Skin epidermis (tissue), 12 donors: Measurements from ENCODE around the gene CFAP46.
"Not testable (repeated sequence)": the region's sequence is repeated elsewhere in the genome, so short reads cannot be mapped to it uniquely, and the experiment has no call there.

ENCODE experiments used
- H3K27ac ChIP-seq, 21 experiments: fragments of 200-600 bp; sonication (generic) in 11 of 21; one replicate each; pipeline ENCODE4 v1.5.0; 2020; ENCODE audit warnings: mild to moderate bottlenecking in 3 of 21, inconsistent platforms in 2 of 21, moderate library complexity in 2 of 21
- H3K4me3 ChIP-seq, 7 experiments: fragments of 200-600 bp; sonication (generic) in 2 of 7; one replicate each; pipeline ENCODE4 v1.5.0; 2020; ENCODE audit warnings: inconsistent platforms in 2 of 7, mild to moderate bottlenecking in 2 of 7, moderate library complexity in 1 of 7

The CFAP46 gene

DNA sequence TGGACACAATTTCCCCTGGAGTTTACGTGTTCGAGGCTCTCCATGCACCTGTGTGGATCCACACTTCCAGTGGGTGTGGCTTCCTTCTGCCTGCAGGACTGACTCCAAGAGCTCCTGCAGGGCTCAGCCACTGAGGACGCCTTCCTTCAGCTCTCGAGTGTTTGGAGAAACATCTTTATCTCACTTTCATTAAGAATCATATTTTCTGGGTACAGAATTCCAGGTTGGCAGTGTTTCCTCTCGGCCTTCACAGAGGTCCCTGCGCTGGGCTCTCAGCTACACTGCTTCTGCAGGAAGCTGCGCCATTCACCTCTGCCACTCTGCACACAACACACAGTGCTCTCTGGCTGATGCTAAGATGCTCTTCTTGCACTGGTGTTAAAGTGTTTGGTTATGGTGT lies 86.5 kb downstream of the CFAP46 start:
- Histone ChIP-seq H3K4me3 (no peak overlapping the region), H3K27ac (no peak overlapping the region)

DNA sequence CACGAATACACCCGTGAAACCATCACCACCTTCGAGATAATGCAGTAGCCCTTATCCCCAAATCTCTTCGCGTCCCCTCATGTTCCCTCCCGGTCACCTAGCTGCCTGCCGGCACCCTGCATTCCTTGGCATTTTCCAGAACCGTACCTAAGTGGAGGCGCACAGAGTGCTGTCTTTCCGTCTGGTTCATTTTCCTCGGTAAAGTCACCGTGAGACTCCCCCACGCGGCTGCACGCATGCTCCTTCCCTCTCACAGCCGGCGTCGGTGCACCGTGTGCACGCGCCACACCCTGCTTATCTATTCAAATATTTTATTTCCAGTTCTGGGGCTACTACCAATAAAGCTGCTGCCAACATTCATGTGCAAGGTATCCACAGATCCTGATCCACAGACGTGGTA lies 90.9 kb downstream of the CFAP46 start:
- Histone ChIP-seq H3K4me3 (no peak overlapping the region), H3K27ac (no peak overlapping the region)

DNA sequence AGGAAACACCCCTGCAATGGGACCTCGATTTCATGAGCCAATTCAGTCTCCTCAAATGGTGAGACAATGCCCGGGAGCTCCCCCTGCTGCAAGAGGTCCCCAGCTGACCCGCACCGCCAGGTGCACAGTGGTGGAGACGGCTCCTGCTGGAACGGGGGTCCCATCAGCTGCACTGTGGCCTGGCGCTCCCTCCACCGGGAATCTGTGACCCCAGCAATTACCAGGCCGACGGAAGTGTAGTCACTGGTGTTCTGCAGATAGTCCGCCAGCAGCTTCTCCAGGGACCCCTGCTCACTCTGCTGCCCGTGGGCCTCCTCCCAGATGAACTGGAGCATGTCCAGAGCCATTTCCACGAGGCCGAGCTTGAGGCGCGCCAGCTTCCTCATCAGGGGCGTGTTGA lies 91.5 kb downstream of the CFAP46 start:
- Histone ChIP-seq H3K4me3 (no peak overlapping the region), H3K27ac (no peak overlapping the region)

DNA sequence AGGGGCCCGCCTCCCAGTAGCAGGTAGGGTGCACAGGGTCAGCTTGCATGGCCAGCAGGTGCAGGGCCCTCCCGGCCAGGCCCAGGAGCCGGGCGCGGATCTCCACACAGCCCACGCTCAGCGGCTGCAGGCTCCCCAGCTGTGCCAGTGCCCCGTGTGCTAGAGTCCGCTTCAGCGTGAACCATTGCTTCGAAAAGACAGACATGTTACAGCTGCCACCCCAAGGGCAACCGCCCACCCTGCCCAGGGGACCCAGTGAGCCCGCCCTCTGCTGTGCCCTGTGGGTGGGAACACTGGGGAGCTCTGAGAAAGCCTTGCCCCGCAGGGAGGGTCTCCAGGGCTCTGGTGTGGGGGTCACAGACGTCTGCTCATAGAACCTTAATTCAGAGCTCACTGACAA lies 92.1 kb downstream of the CFAP46 start:
- no peak overlapping the region for H3K4me3 ChIP-seq
- H3K27ac ChIP-seq = no peak overlapping the region

DNA sequence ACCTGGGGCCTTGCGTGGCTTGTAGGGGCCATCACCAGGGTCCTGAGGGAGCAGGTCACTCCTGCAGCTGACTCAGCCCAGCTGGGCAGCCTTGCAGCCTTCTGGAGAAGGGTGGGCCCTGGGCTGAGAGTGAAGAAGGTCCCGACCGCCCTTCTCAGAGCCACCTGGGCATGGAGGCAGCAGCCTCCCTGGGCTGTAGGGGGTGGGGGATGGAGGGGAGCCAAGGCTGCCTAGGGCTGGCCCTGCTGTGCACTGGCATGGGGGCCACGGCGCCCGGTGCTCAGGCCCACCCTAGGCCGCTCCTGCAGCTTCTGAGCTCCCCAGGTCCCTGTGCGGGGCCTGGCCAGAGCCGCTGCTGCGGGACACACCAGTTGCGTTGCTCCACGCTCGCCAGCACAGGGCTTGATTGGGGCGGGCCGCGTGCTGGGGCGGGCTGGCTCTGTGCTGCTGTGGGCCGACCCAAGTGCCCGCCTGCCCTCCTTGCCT lies 92.8 kb downstream of the CFAP46 start:
- Histone ChIP-seq H3K4me3 (no peak overlapping the region), H3K27ac (no peak overlapping the region)

DNA sequence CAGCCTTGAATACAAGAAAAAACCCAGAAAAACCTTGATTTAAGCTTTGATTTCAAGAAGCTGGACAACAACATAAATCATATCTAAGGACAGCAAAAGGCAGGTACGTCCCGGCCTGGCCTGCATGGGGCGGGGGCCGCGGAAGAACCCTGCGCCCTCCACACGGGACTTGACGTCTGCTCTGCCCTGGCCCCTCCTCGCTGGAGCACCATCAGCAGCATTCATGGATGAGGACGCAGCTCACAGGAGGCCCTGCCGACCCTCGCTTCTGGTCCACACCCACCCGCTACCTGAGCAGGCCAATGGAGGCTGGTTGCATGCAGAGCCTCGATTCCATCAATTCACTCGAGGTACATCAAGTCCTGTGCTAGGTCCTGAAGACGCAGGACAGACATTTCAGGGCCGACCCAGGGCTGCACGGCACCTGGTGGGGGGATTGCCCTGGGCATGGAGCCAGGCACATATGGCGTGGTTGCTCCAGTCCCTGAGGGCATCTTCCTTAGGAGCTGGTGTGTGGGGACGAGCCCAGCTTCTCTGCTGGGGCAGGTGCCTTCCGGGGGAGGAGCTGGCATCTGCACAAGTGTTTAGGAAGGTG lies 93.3 kb downstream of the CFAP46 start:
- Histone ChIP-seq H3K4me3 (no peak overlapping the region), H3K27ac (no peak overlapping the region)

DNA sequence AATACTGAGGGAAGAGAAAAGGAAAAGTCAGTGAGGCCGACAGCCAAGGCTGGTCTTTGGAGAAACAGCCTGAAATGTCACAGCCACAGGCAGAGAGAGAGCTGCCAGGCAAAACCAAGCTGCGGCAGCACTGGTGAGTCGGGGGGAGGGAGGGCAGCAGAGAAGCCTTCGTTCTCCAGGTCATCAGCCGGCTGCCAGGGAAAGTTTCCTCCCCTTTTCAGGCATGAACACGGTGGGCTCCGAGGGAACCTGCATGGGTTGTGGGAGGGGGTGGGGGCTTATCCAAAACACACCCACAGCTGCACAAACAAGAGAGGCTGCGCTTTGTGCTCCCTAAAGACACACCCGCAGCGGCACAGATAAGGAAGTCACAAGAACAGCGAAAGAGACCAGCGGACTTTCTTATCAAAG lies 94.1 kb downstream of the CFAP46 start:
- Histone ChIP-seq H3K4me3 (no peak overlapping the region), H3K27ac (no peak overlapping the region)

DNA sequence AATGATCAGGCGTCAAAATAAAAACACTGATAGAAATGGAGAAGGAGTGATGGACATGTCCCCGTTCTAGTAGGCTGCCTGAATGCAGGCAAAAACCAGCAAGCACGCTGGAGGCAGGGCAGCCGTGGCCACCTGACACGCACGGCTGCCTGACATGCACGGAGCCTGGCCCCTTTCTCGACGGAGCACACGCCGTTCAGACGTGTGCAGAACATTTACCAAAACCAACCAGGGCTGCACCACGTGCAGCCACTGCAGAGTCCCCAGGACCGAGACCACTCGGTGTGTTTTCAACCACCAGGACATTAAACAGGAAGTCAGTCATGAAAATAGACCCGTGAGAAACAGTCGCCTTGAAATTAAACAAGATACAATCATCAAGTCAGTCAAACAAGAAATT lies 94.5 kb downstream of the CFAP46 start:
- no peak overlapping the region for H3K27ac ChIP-seq
- no peak overlapping the region for H3K4me3 ChIP-seq

DNA sequence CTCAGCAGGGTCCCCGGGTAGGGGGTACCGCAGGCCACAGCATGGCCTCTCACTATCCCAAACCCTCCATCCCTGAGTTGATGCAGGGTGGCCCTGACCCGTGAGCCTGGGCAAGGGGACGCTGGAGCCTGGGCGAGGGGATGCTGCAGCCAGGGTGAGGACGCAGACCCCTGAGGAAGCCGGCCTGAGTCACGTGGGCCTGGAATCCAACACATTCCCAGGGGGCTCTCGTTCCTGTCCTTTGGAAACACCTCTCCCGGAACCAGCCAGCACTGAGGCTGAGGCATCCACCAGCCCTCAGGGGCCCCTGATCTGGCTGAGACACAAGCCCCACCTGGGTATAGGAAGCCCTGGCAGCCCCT lies 95.0 kb downstream of the CFAP46 start:
- Histone ChIP-seq H3K27ac (no peak overlapping the region), H3K4me3 (no peak overlapping the region)

DNA sequence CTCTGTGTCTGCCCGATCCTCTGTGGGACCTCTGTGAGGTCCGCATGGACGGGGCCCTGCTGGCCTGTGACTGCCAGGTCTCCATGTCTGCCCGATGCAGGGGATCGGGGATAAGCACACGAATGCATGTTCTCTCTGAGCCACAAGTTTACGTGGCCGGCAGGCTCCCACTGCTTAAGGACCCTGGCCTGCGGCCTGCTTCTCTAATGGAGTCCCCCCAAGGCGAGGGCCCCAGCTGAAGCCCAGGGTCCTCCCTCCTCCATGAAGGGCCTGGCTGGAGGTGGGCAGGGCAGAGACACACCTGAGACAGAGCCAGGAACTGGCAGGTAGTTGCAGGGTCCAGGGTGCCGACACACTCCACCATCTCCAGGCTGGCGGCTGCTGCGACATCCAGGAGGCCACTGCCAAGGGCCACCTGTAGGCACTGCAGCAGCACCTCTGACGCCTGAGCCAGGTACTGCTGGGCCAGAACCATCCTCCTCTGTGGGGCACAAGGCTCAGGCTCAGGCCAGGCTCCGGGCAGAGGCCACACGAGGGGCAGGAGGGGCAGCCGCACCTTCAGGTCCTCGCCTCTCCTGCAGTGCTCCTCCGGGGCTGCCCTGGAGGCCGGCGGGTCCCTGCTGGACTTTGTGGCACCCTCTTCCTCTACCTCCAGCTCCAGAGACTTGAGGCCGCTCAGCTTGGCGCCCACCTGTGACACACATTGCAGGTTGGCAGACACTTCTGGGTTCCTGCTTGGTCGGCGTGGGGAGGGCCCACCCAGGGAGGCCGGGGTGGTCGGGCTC lies 95.5 kb downstream of the CFAP46 start:
- H3K27ac ChIP-seq = no peak overlapping the region

DNA sequence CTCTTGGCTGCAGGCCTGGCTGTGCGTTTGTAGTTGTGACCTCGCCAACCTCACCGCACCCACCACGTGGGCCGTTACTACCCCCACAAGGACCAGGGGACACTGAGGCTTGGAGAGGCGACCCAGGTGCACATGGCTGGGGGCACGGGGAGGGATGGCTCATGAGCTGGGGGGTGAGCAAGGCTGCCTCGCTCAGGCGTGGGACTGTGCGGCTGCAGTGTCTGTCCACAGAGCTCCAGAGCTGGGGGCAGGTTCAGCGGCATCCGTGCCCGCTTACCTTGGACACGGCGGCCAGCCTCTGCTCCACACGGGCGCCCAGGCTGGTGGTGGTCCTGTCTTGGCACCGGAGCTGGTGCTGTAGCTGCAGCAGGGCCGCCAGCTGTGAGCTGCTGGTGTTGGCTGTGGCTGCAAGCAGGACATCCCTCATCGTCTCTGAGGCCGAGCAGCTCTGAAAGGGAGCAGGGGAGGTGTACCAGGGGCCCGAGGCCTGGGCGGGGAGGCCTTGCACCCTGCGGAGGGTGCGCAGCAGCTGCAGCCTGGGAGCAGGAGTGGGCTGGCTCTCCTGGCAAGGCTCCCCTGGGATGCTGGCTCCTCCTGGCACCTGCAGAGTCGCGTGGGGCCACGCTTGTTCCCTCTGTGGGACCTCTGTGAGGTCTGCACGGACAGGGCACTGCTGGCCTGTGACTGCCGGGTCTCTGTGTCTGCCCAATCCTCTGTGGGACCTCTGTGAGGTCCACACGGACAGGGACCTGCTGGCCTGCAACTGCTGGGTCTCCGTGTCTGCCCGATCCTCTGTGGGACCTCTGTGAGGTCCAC lies 96.4 kb downstream of the CFAP46 start:
- Histone ChIP-seq H3K4me3 (no peak overlapping the region), H3K27ac (no peak overlapping the region)

More for the DNA sequence above, 95.5 kb downstream of the CFAP46 start:
- no peak overlapping the region for H3K4me3 ChIP-seq

DNA sequence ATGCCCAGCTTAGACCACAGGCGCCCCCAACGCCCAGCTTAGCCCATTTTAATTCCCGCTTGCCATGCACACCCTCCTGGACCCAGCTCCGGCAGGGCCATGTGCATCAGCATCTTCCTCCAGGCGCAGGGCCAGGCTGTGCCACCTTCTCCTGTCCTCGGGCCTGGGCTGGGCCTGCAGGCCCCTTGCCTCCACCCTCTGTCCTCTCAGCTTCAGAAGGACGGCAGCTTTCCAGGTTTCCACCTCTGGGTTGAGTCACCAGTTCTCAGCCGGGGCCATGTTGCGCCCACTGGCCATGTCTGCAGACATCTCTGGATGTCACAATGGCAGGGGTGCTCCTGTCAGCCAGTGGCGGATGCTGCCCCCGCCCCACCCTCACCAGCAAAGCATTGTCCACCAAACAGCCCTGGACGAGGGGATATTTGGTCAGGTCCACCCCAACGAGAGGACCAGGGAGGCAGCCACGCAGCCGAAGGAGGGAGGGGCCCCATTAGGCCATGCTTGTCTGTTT lies 97.3 kb downstream of the CFAP46 start:
- no peak overlapping the region for H3K4me3 ChIP-seq
- no peak overlapping the region for H3K27ac ChIP-seq

DNA sequence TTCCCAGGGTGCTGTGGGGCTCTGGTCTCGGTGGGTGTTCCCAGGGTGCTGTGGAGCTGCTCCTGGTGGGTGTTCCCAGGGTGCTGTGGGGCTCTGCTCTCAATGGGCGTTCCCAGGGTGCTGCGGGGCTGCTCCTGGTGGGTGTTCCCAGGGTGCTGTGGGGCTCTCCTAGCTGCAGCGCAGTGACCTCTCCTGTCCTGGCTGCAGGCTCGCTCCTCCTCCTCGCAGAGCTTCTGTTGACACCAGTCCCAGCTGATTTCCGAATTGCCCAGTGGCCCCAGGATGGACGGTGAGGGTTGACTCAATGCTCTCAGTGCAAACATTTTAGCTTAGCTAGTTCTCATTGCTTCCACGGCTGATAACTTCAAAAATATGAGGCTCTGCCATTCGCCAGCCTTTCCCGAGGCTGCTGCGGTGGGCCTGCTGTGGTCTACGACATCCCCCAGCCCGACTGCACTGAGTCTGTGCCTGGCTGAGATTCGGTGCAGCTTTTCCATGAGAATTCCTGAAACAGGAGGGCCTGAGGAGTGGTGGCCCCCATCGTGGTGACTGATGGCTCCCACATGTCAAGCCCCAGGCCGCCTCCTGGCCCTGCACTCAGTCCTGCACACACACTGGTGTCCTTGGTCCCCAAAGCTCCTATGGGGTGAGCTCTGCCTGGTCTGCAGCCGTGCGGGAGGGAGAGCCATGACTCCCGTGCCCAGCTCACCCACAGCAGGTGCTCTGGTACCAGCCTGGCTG lies 98.1 kb downstream of the CFAP46 start:
- Histone ChIP-seq H3K4me3 (no peak overlapping the region), H3K27ac (no peak overlapping the region)

DNA sequence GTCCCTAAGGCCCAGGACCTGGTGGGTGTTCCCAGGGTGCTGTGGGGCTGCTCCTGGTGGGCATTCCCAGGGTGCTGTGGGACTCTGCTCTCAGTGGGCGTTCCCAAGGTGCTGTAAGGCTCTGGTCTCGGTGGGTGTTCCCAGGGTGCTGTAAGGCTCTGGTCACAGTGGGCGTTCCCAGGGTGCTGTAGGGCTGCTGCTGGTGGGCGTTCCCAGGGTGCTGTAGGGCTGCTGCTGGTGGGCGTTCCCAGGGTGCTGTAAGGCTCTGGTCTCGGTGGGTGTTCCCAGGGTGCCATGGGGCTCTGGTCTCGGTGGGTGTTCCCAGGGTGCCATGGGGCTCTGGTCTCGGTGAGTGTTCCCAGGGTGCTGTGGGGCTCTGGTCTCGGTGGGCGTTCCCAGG lies 99.1 kb downstream of the CFAP46 start:
- not testable (repeated sequence) for H3K27ac ChIP-seq

DNA sequence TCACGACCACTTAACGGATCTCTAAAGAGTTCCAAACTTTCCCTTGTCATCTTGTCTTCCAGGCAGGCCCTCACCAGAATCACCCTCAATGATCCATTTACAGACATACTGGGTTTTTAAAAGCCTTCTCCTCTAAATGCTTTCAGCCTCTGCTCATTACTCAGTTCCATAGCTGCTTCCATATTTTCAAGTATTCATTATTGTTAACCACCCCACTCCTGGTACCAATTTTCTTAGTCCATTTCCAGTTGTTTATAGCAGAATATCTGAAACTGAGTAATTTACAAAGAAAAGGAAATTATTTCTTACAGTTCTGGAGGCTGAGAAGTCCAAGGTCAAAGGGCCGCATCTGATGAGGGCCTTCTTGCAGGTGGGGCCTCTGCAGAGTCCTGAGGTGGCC lies 100.0 kb downstream of the CFAP46 start:
- no peak overlapping the region for H3K4me3 ChIP-seq
- no peak overlapping the region for H3K27ac ChIP-seq

More for the DNA sequence above, 99.1 kb downstream of the CFAP46 start:
- H3K4me3 ChIP-seq = not testable (repeated sequence)

DNA sequence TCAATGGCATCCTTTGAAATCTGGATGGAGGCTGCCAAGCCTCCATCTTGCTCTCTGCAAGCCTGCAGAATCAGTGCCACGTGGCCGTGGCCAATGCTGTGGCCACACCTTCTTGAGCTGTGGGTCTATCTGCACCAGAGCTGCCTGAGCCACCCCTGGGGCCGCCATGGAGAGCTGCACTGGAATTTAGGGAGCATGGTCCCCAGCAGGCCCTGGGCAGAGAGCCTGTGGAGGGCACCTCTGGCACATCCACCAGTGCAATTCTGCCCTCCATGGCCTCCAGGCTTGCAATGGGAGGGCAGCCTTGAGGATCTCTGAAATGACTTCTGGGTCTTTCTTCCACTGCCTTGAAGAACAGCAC lies 100.8 kb downstream of the CFAP46 start:
- H3K27ac ChIP-seq = no peak overlapping the region

DNA sequence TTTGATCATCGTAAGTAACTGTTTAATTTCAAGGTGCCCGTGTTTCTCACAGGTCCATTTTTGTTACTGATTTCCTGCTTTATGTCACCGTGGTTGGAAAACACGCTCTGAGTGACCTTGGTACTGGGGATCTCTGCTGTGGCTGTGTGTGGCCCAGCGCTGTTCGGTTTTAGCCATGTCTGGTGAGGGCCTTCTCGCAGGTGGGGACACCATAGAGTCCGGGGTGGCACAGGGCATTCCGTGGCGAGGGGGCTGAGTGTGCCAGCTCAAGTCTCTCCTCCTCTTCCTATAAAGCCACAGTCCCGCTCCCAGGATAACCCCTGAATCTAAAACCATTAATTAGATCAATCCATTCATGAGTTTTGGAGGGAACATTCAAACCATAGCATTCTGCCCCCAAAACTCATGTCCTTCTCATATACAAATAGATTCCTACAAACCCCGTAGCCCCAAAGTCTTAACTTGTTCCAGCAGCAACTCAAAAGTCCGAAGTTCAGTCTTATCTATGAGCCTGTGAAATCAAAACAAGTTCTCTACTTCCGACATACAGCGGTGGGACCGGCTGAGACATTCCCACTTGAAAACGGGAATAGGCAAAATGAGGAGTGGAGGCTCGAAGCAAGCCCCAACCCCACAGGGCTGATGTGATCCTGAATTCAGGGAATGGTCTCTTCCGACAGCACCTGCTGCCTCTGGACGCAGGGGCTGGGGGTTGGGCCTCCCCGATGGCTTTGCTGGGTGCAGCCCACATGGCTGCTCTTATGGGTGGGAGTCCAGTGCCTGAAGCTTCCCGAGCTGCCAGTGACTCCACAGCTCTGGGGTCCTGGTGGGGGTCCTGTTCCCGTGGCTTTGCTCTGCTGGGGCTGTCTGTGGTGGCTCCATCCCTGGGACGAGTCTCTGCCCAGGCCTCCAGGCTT lies 101.4 kb downstream of the CFAP46 start:
- no peak overlapping the region for H3K27ac ChIP-seq
- no peak overlapping the region for H3K4me3 ChIP-seq

More for the DNA sequence above, 100.8 kb downstream of the CFAP46 start:
- no peak overlapping the region for H3K4me3 ChIP-seq

DNA sequence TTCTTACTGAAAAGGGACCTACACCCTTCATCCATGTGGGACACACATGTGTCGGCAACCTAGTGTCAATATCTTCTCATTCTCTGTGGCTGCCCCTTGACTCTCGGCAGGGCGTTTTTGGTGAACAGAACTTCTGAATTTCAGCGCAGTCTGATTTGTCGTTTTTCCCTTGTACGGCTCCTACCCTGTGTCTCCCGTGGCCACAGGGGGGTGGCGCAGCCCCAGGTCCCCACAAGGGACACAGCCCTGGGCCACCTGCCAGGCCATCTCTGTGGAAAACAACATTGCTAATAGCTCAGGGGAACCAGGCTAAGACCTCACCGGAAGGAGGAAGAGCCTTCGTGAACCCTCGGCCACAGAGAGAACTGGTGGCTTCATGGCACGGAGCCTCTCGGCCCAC lies 103.3 kb downstream of the CFAP46 start:
- Histone ChIP-seq H3K27ac (no peak overlapping the region), H3K4me3 (no peak overlapping the region)
